HepG2 (cell line): ENCODE results near the gene GPC3. TPM values are rescaled to one million over a fixed set of nuclear protein-coding genes. Genes with fewer than 3 reads are reported as not detected.
A peak's percentile ranks its signal among the peaks of the same experiment; 100 is the strongest.

Experiments
- BORCS8-MEF2B ChIP-seq: sonication (generic); formaldehyde crosslinking; IDR thresholded peaks from 2 replicates; pipeline ENCODE4 v1.8.0; 2022; ENCODE audit warnings: mild to moderate bottlenecking, missing genetic modification reagents
- CBX2 ChIP-seq, 2 experiments: fragments of 200-600 bp in 1 of 2; sonication (generic); formaldehyde crosslinking in 1 of 2; IDR thresholded peaks; 2 replicates each; pipeline versions ENCODE4 v1.7.0 to v1.8.1; 2018 to 2022; ENCODE audit warnings: low read depth in 2 of 2, low read length in 1 of 2, mild to moderate bottlenecking in 1 of 2, missing genetic modification reagents in 1 of 2
- CERS6 ChIP-seq: sonication (generic); formaldehyde crosslinking; IDR thresholded peaks from 2 replicates; pipeline ENCODE4 v1.5.0; 2020; ENCODE audit warnings: missing genetic modification reagents
- DMAP1 ChIP-seq: IDR thresholded peaks from 2 replicates; pipeline ENCODE4 v1.6.1; 2016
- HNRNPK ChIP-seq: fragments of 200-400 bp; formaldehyde crosslinking; IDR thresholded peaks from 2 replicates; pipeline ENCODE4 v1.6.1; 2018; ENCODE audit warnings: low read length, low read depth, moderate library complexity, mild to moderate bottlenecking; ENCODE audit not compliant: poor library complexity, severe bottlenecking
- ISX ChIP-seq: sonication (generic); formaldehyde crosslinking; conservative IDR thresholded peaks from 2 replicates; pipeline ENCODE4 v1.5.0; 2020; ENCODE audit warnings: missing genetic modification reagents
- KAT8 ChIP-seq: IDR thresholded peaks from 2 replicates; pipeline ENCODE4 v1.6.1; 2016; ENCODE audit warnings: missing genetic modification reagents, missing compliant biosample characterization
- MTA1 ChIP-seq: sonication (generic); formaldehyde crosslinking; IDR thresholded peaks from 2 replicates; pipeline ENCODE4 v1.4.0; 2020; ENCODE audit warnings: missing genetic modification reagents, mild to moderate bottlenecking, borderline replicate concordance
- NCOR1 ChIP-seq: fragments of 200-600 bp; sonication (generic); IDR thresholded peaks from 2 replicates; pipeline ENCODE4 v1.7.0; 2017; ENCODE audit warnings: antibody characterized with exemption, low read length, borderline replicate concordance
- NFKB2 ChIP-seq: sonication (generic); formaldehyde crosslinking; IDR thresholded peaks from 2 replicates; pipeline ENCODE4 v1.4.0; 2020; ENCODE audit warnings: missing genetic modification reagents, borderline replicate concordance
- PAF1 ChIP-seq: IDR thresholded peaks from 2 replicates; pipeline ENCODE4 v1.6.1; 2016; ENCODE audit warnings: missing genetic modification reagents, missing compliant biosample characterization
- RFXAP ChIP-seq: sonication (generic); formaldehyde crosslinking; IDR thresholded peaks from 2 replicates; pipeline ENCODE4 v1.4.0; 2020; ENCODE audit warnings: missing genetic modification reagents, borderline replicate concordance
- SNAPC5 ChIP-seq: sonication (generic); formaldehyde crosslinking; IDR thresholded peaks from 2 replicates; pipeline ENCODE4 v1.8.1; 2023; ENCODE audit warnings: mild to moderate bottlenecking, missing genetic modification reagents, borderline replicate concordance
- TCF7 ChIP-seq: sonication (generic); IDR thresholded peaks from 2 replicates; pipeline ENCODE4 v1.6.1; 2016; ENCODE audit warnings: antibody characterized with exemption, low read depth
- ZBTB2 ChIP-seq: sonication (generic); formaldehyde crosslinking; IDR thresholded peaks from 2 replicates; pipeline ENCODE4 v1.8.0; 2022; ENCODE audit warnings: low read depth, missing genetic modification reagents
- ZNF124 ChIP-seq: sonication (generic); formaldehyde crosslinking; IDR thresholded peaks from 2 replicates; pipeline ENCODE4 v1.4.0; 2020; ENCODE audit warnings: missing genetic modification reagents
- ZNF282 ChIP-seq: fragments of 450-650 bp; IDR thresholded peaks from 2 replicates; pipeline ENCODE4 v1.6.1; 2018; ENCODE audit not compliant: partially characterized antibody
- ZNF597 ChIP-seq: sonication (generic); formaldehyde crosslinking; IDR thresholded peaks from 2 replicates; pipeline ENCODE4 v1.5.0; 2020; ENCODE audit warnings: missing genetic modification reagents
- polyA plus RNA-seq, 8 experiments: library from polyadenylated mRNA; depleted of rRNA in 3 of 8; stranded (reverse) in 7 of 8; unstranded in 1 of 8; fragments of >200 nt; fragmentation: Illumina TruSeq in 4 of 8; extraction: Trizol in 4 of 8; gene quantifications; 2 replicates each; pipeline versions ENCODE4 v1.2.1 to v1.2.3, GENCODE V29; 2011 to 2016; ENCODE audit warnings: low read depth in 4 of 8, missing spikeins in 1 of 8, mixed read lengths in 1 of 8; ENCODE audit not compliant: insufficient read depth in 1 of 8
- total RNA-seq, 5 experiments: library from RNA; depleted of rRNA; stranded (reverse); fragments of >200 nt; fragmentation: Illumina TruSeq; extraction: Trizol; gene quantifications; 2 replicates each; pipeline ENCODE4 v1.2.3, GENCODE V29; 2016; ENCODE audit warnings: low read depth in 1 of 5
- TF ChIP-seq, protein P1 (sequence below): sonication (generic); formaldehyde crosslinking; IDR thresholded peaks from 2 replicates; pipeline ENCODE4 v1.8.0; 2022; ENCODE audit warnings: missing genetic modification reagents, mild to moderate bottlenecking, inconsistent platforms, borderline replicate concordance
- TF ChIP-seq, protein P2 (sequence below), 2 experiments: sonication (generic) in 1 of 2; formaldehyde crosslinking in 1 of 2; IDR thresholded peaks; 2 replicates each; pipeline versions ENCODE4 v1.4.0 to v1.6.1; 2018 to 2020; ENCODE audit warnings: missing genetic modification reagents in 2 of 2, borderline replicate concordance in 1 of 2, low read depth in 1 of 2, mild to moderate bottlenecking in 1 of 2, missing biosample characterization in 1 of 2

GPC3 gene
- total and polyA plus RNA-seq, 2 of the 13 experiments (the other 11 are each of a cell fraction or from before 2014, with no cell fraction given), result 1,799 to 3,263 TPM

GRCh38 chrX:134006484-134007161, 21.2 kb upstream of the GPC3 start (continued):
- TF ChIP-seq CERS6 (CRISPR knock-in tag) (no peak), NCOR1 (peak; percentile 80; the same call in 1 of the 2 replicates), SNAPC5 (CRISPR knock-in tag) (no peak), MTA1 (CRISPR knock-in tag) (no peak), TCF7 (peak; percentile 85), ZNF124 (CRISPR knock-in tag) (no peak), HNRNPK (no peak), ZNF597 (CRISPR knock-in tag) (no peak), ISX (CRISPR knock-in tag) (no peak), CBX2 (IDR thresholded peaks at IDR 0.05; ENCODE audit: low read depth, low read length) (no peak), CBX2 (CRISPR knock-in tag; IDR thresholded peaks at IDR 0.05; ENCODE audit: low read depth) (no peak), DMAP1 (CRISPR knock-in tag) (0 out of 2 replicates have a peak, but pooled peaks have one; percentile 25), BORCS8-MEF2B (CRISPR knock-in tag) (no peak), PAF1 (CRISPR knock-in tag) (no peak), ZNF282 (no peak), RFXAP (CRISPR knock-in tag) (no peak), ZBTB2 (CRISPR knock-in tag) (no peak), NFKB2 (CRISPR knock-in tag) (no peak), KAT8 (no peak)
- TF ChIP-seq, protein P1, sequence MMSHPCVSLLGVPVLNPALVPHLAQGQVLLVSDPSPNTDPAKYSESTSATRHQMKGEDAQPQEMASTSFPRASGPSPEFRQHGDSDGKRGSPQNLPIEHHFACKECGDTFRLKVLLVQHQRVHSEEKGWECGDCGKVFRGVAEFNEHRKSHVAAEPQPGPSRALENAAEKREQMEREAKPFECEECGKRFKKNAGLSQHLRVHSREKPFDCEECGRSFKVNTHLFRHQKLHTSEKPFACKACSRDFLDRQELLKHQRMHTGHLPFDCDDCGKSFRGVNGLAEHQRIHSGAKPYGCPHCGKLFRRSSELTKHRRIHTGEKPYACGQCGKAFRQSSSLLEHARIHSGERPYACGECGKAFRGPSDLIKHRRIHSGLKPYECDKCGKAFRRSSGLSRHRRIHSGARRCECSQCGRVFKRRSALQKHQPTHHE, result no peak
- TF ChIP-seq, protein P2, sequence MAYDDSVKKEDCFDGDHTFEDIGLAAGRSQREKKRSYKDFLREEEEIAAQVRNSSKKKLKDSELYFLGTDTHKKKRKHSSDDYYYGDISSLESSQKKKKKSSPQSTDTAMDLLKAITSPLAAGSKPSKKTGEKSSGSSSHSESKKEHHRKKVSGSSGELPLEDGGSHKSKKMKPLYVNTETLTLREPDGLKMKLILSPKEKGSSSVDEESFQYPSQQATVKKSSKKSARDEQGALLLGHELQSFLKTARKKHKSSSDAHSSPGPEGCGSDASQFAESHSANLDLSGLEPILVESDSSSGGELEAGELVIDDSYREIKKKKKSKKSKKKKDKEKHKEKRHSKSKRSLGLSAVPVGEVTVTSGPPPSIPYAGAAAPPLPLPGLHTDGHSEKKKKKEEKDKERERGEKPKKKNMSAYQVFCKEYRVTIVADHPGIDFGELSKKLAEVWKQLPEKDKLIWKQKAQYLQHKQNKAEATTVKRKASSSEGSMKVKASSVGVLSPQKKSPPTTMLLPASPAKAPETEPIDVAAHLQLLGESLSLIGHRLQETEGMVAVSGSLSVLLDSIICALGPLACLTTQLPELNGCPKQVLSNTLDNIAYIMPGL (CRISPR knock-in tag; IDR thresholded peaks at IDR 0.05; ENCODE audit: borderline replicate concordance in 1 of 2, low read depth in 1 of 2), result no peak
